Stimulated activated CD4-positive, alpha-beta T cell treated with anti-CD3 and anti-CD28 coated beads, TNF-alpha, amount 100 ng/mL, for 4 hours (primary cell): Measurements from ENCODE around the gene LRRC8D.
"Not testable (repeated sequence)": the region's sequence is repeated elsewhere in the genome, so short reads cannot be mapped to it uniquely, and the experiment has no call there.

Experiments
- DNase-seq, 3 experiments: peaks; one replicate each; pipeline ENCODE4 v3.0.0-alpha.2; 2020; ENCODE audit warnings: low read depth in 3 of 3

Gene LRRC8D

DNA sequence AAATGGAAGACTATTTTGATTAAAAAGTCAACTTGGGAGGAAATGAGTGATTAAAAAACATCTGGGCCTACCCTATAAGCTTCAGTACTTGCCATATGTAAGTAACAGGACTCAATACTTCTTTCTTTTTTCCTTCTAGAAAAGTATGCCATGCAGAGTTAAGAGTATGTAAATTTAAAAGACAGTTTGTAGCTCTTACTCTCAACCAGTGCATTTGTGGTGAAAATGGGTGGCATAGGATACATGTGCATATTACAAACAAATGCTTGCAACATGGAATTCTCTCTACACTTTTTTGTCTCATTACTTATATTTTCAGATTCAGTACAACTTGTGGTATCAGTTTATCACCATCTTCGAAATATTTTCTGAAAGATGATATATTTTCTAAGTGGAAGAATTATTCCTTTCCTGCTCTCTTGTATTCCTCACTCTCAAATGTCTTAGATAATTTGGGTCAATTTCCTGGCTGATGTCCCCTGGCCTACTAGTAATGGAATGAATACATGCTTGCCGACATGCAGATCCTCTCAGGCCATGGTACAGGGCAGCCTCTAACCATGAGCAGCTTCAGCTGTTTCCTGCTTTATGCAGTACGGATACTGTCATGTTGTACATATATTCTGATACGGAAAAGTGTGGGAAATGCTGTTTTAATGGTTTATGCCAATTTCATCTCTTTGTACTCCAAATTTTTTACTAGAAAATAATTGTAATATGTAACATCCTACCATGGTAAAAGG lies 92.7 kb downstream of the LRRC8D start:
- no peak for DNase-seq

DNA sequence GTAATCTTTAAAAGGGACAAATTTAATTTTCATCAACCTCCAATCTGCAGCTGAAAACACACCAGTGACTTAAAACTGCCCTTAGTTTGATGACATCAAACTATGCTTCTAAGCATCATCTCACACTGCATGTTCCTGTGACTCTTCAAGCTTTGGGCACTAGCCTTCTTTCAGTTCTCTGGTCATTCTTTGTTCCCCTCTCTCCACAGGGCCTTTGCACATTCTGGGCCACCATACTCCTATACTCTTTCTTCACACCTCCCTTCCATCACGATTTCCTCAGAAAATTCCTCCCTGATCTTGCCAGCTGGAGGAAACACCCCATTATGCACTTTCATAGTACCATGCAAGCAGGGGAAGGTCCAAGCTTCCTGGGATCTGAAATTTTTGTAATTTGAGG lies 96.5 kb downstream of the LRRC8D start:
- no peak for DNase-seq

DNA sequence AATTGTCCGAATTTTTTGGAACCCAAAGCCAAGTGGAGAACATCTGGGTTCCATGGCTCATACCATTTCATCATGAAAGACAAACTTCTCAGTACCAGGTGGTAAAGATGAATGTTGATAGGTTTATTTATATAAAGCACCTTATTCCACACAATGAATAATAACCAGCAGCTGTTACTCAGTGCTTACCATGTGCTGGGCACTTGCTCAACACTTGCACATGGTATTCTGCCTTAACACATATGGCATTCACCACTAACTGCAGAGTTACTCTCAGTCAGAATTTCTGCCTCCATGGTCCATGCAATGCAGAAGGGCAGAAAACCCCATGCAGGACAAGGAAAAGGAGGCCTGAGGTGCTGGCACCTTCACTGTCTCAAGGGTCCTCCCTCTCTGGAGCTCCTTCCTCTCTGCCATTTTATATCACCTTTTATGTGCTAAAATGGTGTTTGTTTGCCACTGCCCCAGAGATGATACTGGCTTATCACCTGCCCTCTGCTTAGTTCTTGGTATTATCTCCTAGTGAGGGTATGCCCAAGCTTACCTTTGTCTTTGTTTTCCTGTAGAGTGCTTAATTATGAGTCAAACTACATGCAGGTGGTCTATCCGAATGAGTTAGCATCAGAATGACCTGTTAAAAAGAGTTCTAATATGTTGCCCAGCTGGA lies 97.4 kb downstream of the LRRC8D start:
- DNase-seq, result no peak

DNA sequence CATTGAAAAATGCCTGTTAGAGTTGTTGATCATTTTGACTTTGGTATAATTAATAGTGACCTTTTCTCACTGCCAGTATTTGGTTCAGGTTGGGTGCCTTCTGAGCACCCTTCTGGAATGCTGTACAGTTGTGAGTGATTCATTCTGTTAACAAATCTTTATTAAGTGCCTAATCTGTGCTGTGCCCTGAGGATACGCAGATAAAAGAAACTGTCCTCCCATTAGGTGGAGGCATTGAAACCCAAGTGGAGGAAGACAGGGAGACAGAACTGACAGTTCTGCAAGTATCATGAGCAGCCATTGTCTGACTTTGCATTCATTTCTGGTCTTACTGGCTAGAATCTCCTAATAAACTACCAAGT lies 97.9 kb downstream of the LRRC8D start:
- no peak for DNase-seq

DNA sequence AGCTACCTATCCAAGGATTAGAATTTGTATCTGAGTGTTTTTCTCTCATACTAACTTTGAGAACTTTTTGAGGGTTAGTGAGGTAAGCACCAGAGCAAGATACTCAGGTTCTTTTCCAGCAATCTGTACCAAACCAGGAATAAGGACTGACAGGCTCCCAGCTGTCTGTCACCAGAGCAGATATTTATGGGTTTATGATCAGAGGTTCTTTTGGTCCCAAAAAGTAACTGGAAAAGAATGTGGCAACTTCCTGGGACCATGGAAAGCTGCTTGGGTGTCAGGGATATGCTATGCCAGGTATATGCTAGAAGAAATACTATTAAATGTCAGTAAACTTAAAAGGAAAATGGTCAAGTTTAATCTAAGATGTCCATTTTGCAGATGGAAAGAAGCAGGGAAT lies 98.3 kb downstream of the LRRC8D start:
- no peak for DNase-seq

DNA sequence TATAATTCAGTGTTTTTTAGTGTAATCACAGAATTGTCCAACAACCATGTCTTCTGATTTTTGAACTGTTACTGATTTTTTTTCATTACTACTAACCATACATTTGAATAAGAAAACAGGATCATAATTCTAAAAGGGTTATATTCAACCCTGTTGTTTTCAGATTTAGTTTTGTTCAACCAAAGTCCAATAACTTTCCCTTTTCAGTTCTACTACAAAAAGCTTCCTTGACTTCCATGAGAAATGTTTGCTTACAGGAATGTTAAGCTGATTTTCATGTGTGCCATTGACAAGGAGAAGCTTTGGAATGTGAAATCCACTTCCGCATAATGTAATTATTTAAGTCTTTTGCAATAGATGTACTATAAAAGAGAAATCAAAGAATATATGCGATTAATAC lies 102.1 kb downstream of the LRRC8D start:
- DNase-seq, result no peak

DNA sequence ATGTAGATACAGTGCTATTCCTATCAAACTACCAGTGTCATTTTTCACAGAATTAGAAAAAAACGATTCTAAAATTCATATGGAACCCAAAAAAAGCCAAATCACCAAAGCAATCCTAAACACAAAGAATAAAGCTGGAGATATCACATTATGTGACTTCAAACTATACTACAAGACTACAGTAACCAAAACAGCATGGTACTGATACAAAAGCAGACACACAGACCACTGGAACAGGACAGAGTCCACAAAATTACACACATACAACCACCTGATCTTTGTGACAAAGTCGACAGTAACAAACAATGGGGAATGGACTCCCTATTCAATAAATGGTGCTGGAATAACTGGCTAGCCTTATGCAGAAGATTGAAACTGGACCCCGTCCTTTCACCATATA lies 102.7 kb downstream of the LRRC8D start:
- DNase-seq, result no peak

DNA sequence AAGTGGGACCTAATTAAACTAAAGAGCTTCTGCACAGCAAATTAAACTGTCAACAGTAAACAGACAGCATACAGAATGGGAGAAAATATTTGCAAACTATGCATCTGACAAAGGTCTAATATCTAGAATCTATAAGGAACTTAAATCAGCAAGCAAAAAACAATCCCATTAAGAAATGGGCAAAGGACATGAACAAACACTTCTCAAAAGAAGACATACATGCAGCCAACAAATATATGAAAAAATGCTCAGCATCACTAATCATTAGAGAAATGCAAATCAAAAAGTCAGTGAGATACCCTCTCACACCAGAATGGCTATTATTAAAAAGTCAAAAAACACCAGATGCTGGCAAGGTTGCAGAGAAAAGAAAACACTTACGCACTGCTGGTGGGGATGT lies 103.2 kb downstream of the LRRC8D start:
- not testable (repeated sequence) for DNase-seq

DNA sequence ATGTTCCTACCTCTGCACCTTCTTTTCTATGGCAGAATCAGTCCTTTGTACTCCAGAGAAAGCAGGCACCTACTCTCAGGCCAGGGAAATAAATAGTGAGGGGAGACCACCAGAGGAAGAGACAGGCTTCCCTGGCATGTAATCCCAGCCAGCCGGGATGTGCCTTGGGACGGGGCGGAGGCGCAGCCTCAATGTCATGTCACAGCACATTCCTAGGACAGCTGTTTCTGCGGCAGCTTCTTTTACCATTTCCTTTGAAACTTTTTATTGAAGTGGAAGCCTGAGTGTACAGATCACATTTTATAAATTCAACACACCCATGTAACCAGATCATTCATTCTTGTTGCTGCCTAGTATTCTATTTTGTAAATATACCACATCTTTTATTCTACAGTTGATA lies 106.2 kb downstream of the LRRC8D start:
- DNase-seq, result no peak

DNA sequence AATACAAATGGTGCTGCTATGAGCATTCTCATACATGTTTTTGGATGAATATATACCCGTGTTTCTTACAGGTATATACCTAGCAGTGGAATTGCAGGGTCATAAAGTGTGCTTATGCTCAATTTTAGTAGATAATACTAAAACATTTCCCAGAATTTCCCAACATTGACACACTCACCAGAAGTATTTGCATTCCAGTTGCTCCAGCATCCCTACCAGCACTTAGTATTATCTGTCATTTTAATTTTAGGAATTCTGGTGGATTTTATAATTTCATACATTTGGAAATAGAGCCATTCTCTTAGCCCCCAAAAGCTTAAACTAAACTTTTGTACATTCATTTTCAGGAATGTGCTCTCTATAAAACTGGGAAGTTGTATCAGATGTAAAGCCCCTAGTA lies 106.6 kb downstream of the LRRC8D start:
- no peak for DNase-seq

DNA sequence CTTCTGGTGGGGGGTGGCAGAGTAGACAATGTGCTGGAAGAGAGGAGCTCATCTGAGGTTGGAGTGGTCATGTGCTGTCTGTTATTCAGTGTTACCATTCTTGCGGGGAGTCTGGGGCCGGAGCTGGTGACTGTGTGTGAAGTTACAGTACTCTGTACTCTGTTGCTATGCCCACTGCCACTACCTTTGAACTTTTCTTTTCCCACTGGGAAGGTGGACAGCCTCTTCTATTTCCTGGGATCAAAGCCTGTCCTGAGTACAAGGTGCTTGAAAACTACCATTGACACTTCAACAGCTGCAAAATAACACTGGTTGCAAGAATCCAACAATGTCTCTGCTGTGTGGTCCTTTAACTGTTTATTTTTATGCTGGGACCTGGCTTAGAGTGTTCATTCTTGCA lies 107.7 kb downstream of the LRRC8D start:
- DNase-seq, result no peak

DNA sequence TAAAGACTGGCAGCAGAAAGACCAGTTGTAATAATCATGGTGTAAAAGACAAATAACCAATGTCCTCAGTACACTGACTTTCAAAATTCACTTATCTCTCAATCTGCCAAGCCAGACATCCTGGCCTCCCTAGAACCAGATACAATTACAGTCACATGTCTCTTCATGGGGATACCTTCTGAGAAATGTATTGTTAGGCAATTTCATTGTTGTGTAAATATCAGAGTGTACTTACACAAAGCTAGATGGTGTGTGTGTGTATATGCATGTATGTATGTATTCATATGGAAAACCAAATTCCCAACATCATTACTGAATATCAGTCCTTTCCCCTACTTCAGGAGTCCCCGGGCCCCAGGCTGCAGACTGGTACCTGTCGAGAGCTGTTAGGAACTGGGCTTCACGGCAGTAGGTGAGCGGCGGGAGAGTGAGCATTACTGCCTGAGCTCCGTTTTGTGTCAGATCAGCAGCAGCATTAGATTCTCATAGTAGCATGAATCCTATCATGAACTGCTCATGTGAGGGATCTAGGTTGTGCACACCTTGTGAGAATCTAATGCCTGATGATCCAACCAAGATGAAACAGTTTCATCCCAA lies 108.7 kb downstream of the LRRC8D start:
- DNase-seq, result no peak

DNA sequence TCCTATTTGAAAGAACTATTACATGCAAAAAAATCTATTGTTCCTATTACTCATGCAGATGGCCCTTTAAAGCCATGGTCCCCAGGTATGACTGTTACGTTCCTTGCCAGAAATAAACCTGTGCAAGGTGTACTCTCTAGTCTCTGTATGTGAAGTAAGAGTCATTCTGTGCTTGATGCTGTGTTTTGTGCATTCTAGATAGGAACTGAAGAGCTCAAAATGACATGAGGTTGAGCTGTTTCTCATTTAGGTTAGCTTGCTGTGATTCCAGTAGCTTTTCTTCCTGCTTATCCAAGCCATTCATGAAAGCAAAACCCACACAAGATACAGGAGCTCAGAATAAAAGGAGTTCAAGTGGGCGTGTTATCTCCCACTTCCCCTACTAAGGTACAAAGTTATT lies 109.7 kb downstream of the LRRC8D start:
- no peak for DNase-seq

DNA sequence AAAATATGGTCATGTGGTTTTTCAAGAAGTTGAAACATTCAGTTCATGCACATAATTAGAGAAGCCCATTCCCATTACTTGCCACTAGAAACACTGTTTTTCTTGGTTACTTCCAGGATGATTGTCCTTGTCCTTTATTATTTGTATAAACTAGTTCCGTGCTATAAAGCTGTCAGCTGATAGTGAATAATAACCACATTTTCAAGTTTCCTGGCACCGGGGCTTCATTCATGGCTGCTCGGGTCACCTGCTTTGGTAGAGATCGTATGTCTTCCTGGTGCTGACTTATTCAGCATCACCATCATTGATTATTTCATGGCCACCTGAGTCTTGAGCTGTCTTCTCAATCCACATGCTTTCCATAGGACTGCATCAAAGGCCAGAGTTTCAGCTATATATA lies 111.1 kb downstream of the LRRC8D start:
- no peak for DNase-seq

DNA sequence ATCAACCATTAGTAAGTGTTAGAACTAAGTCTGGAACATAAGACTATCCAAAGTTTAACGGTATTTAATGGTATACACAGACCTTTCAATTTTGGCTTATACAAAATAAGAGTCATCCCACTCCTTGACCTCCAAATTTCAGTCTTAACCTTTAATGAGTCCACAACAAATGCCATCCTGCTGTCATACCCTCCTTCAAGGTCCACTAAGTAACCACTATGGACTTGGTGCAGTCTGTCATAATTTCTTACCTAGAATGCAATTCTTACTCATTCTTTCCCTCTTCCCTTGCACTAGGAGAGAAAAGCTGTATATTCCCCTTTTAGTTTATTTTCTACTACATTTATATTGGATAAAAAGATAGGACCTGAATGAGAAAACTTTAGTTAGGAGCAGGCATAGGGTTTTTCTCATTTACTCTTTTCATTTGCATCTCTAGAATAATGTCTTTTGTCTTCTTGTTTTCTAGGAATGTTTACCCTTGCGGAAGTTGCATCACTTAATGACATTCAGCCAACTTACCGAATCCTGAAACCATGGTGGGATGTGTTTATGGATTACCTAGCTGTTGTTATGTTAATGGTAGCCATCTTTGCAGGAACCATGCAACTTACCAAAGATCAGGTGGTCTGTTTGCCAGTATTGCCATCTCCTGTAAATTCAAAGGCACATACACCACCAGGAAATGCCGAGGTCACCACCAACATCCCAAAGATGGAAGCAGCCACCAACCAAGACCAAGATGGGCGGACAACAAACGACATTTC lies 111.9 kb downstream of the LRRC8D start:
- DNase-seq, result no peak

DNA sequence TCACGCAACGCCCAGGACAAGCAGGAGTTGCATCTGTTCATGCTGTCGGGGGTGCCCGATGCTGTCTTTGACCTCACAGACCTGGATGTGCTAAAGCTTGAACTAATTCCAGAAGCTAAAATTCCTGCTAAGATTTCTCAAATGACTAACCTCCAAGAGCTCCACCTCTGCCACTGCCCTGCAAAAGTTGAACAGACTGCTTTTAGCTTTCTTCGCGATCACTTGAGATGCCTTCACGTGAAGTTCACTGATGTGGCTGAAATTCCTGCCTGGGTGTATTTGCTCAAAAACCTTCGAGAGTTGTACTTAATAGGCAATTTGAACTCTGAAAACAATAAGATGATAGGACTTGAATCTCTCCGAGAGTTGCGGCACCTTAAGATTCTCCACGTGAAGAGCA lies 113.6 kb downstream of the LRRC8D start:
- DNase-seq, result no peak

DNA sequence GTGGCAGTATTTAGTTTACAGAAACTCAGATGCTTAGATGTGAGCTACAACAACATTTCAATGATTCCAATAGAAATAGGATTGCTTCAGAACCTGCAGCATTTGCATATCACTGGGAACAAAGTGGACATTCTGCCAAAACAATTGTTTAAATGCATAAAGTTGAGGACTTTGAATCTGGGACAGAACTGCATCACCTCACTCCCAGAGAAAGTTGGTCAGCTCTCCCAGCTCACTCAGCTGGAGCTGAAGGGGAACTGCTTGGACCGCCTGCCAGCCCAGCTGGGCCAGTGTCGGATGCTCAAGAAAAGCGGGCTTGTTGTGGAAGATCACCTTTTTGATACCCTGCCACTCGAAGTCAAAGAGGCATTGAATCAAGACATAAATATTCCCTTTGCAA lies 114.4 kb downstream of the LRRC8D start:
- DNase-seq, result no peak

DNA sequence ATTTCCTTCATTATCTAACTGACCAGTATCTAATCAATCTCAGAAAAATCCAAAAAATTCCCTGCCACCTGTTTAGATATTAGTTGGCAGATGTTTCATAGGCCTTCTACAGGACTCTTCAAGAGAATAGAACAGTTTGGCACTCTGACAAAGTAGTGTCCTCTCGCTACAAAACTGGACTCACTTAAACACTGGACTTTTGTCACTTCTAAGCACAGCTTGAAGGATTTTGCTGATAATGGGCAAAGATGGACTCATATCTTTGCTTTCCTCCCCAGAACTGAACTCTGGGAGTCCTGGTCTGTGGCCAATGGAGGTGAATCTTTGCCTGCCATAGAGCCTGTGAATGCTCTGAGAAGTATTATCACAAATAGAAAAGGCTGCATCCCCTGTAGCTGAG lies 115.9 kb downstream of the LRRC8D start:
- DNase-seq, result no peak

DNA sequence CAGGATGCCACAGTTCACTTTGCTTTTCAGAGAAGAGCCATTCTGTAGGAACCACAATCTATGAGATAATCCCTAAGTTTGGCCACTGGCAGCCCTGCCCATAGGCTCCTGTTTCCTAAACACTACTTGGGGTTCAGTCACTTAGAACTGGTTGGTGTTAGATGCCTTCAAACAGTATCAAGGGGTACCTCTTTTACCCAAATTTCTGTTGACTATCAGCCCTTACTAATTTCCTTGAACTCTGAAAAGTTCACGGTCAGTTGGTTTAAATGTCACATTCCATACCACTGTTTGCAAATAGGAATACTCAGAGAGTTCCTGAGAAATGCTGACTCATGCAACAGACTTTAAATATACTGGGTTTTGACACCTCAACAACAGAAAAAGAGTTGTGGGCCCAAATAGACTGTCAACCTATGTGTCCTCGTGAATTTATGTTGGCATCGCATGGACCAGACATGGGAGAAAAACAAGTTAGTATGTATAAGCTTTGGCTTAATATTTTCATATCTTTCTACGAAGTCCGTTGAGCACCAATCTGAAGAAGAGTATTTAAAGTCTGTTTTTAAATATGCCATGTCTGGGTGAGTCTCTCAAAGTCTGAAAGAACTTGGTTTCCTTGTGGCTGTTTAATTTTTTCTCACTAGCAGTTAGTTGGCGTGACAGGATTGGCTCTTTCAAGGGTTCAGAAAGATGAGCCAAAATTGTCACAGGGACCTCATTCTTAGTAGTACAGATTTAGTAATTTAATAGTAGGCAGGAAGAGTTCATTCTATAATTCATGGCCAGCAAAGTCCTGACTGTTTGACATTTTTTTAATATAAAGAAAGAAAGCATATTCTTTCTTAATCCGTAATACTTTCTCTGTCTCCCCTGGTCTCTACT lies 117.6 kb downstream of the LRRC8D start:
- DNase-seq, result no peak

DNA sequence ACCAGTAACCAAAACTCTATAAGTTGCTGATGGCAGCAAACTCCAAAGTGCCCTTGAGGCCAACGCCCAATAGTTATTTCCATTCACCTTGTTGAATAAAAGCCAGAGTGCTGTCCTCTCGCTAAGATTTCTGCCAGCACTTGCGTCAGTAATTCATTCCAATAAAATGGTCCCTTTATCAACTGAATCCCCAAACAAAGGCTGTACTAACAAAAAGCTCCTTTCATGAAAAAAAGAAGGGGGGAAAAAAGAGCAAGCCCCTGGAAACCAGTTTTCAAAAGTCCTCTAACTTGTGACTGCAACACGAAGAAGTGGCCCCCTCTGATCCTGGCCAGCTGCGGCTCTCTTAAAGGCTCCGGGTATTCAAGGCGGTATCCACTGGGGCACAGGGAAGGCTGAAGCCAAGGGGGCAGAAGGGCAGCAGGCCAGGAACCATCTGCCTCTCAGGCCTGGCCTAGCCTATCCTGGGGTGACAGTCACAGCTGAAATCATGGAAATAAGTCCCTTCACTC lies 118.3 kb downstream of the LRRC8D start:
- no peak for DNase-seq

DNA sequence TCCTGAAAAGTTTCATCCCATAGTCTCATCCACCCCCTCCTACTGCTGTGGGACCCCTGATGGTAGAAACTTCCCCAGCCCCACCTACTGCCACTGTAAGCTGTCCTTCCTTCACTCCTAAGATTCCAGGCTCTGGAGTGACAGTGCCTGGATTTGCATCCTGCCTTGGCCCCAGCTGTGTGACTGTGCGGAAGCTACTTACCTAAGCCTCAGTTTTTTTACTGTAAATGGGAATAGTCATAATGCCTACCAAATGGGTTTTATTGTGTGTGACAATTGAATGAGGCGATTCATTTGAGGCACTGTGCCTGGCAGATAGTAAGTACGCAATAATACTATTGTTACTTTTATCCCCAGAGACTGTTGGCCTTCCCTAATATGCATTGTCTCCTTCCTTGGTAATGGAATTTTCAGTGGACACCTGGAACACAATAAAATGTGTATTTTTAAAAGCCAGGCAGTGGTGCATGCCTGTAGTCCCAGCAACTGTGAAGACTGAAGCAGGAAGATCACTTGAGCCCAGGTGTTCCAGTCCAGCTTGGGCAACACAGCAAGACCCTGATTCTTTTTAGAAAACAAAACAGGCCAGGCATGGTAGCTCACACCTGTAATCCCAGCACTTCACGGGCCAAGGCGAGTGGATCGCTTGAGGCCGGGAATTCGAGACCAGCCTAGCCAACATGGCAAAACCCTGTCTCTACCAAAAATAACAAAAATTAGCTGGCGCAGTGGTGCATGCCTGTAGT lies 119.0 kb downstream of the LRRC8D start:
- no peak for DNase-seq
